GM21515 (cell line): ENCODE data around the gene IL1RAPL1.

Source experiments
- ATAC-seq: cut with Tn5 transposase; IDR thresholded peaks from one replicate; pipeline ENCODE4 v1.9.1; 2021; ENCODE audit not compliant: unreplicated experiment

The IL1RAPL1 gene

GRCh38 chrX:28586981-28587551, at the start of gene IL1RAPL1:
TSS of gene IL1RAPL1 (plus strand) at chrX:28587446.
- no peak for ATAC-seq

- no peak for ATAC-seq
Measured at GRCh38 chrX:28542791-28543190, 44.5 kb upstream of the IL1RAPL1 start.

- ATAC-seq = no peak
Measured at GRCh38 chrX:28549838-28550237, 37.4 kb upstream of the IL1RAPL1 start.

- no peak for ATAC-seq
Measured at GRCh38 chrX:28550331-28550872, 36.8 kb upstream of the IL1RAPL1 start.

GRCh38 chrX:28552322-28552721, 34.9 kb upstream of the IL1RAPL1 start:
- ATAC-seq = no peak

GRCh38 chrX:28552882-28553829, 34.1 kb upstream of the IL1RAPL1 start:
- ATAC-seq = no peak

- no peak for ATAC-seq
Measured at GRCh38 chrX:28576117-28576516, 11.1 kb upstream of the IL1RAPL1 start.

- no peak for ATAC-seq
Measured at GRCh38 chrX:28581522-28581921, 5.7 kb upstream of the IL1RAPL1 start.

GRCh38 chrX:28582511-28582910, 4.7 kb upstream of the IL1RAPL1 start:
- no peak for ATAC-seq

GRCh38 chrX:28584025-28584424, 3.2 kb upstream of the IL1RAPL1 start:
- ATAC-seq = no peak

GRCh38 chrX:28585767-28586166, 1.5 kb upstream of the IL1RAPL1 start:
- no peak for ATAC-seq

- ATAC-seq = no peak
Measured at GRCh38 chrX:28586286-28586685, 960 bp upstream of the IL1RAPL1 start.

- ATAC-seq = no peak
Measured at GRCh38 chrX:28589046-28589445, 1.8 kb downstream of the IL1RAPL1 start.

- no peak for ATAC-seq
Measured at GRCh38 chrX:28590396-28590795, 3.1 kb downstream of the IL1RAPL1 start.

GRCh38 chrX:28591542-28591941, 4.3 kb downstream of the IL1RAPL1 start:
- no peak for ATAC-seq

GRCh38 chrX:28595346-28595745, 8.1 kb downstream of the IL1RAPL1 start:
- no peak for ATAC-seq

- no peak for ATAC-seq
Measured at GRCh38 chrX:28599957-28600356, 12.7 kb downstream of the IL1RAPL1 start.

GRCh38 chrX:28609003-28609402, 21.8 kb downstream of the IL1RAPL1 start:
- no peak for ATAC-seq

GRCh38 chrX:28609917-28610613, 22.8 kb downstream of the IL1RAPL1 start:
- no peak for ATAC-seq

GRCh38 chrX:28610746-28611145, 23.5 kb downstream of the IL1RAPL1 start:
- ATAC-seq = no peak

- no peak for ATAC-seq
Measured at GRCh38 chrX:28613558-28613957, 26.3 kb downstream of the IL1RAPL1 start.
